Parathyroid adenoma (tissue), 2 donors: ENCODE results near the gene MAPK9.

Experiments used
- H2AFZ ChIP-seq: fragments of 300-600 bp; sonication (generic); one replicate; pipeline ENCODE4 v1.7.0; 2017; ENCODE audit warnings: antibody characterized with exemption, mild to moderate bottlenecking
- H3K27ac ChIP-seq: fragments of 300-600 bp; sonication (generic); one replicate; pipeline ENCODE4 v1.7.0; 2017
- H3K27me3 ChIP-seq: fragments of 300-600 bp; sonication (generic); one replicate; pipeline ENCODE4 v1.7.0; 2017; ENCODE audit warnings: low read length; ENCODE audit not compliant: control insufficient read depth, insufficient read depth
- H3K36me3 ChIP-seq: fragments of 300-600 bp; sonication (generic); one replicate; pipeline ENCODE4 v1.7.0; 2017; ENCODE audit warnings: low read length; ENCODE audit not compliant: control insufficient read depth, insufficient read depth
- H3K4me1 ChIP-seq: fragments of 300-600 bp; sonication (generic); one replicate; pipeline ENCODE4 v1.7.0; 2017; ENCODE audit warnings: control low read depth
- H3K4me2 ChIP-seq: fragments of 300-600 bp; sonication (generic); one replicate; pipeline ENCODE4 v1.7.0; 2017; ENCODE audit warnings: low read length
- H3K4me3 ChIP-seq: fragments of 300-600 bp; sonication (generic); one replicate; pipeline ENCODE4 v1.7.0; 2017; ENCODE audit warnings: low read depth, low read length
- H3K79me2 ChIP-seq: fragments of 300-600 bp; sonication (generic); one replicate; pipeline ENCODE4 v1.7.0; 2017; ENCODE audit warnings: control low read depth
- H3K9ac ChIP-seq: fragments of 300-600 bp; sonication (generic); one replicate; pipeline ENCODE4 v1.7.0; 2017; ENCODE audit warnings: mild to moderate bottlenecking
- H3K9me3 ChIP-seq: fragments of 300-600 bp; sonication (generic); one replicate; pipeline ENCODE4 v1.7.0; 2017; ENCODE audit warnings: low read length; ENCODE audit not compliant: control insufficient read depth
- CTCF ChIP-seq: fragments of 300-600 bp; sonication (generic); IDR thresholded peaks from one replicate; pipeline ENCODE4 v1.7.0; 2017; ENCODE audit warnings: antibody characterized with exemption, mild to moderate bottlenecking
- donor health status: primary hyperparathyroidism.

Gene MAPK9

GRCh38 chr5:180304431-180305375 lies 12.8 kb upstream of the MAPK9 start:
- no peak for TF ChIP-seq CTCF
- no peak overlapping the region for H3K27ac ChIP-seq
- no peak overlapping the region for H3K4me2 ChIP-seq
- no peaks in the 10 kb centered on the region for H3K4me1 ChIP-seq
- no peaks in the 10 kb centered on the region for H3K36me3 ChIP-seq
- H3K9ac ChIP-seq = no peak overlapping the region
- no peaks in the 10 kb centered on the region for H3K27me3 ChIP-seq
- H3K9me3 ChIP-seq = no peaks in the 10 kb centered on the region
- H2AFZ ChIP-seq = no peak overlapping the region
- H3K79me2 ChIP-seq = no peaks in the 10 kb centered on the region
- no peak overlapping the region for H3K4me3 ChIP-seq

- no peak overlapping the region for H3K4me2 ChIP-seq
- H3K27ac ChIP-seq = no peak overlapping the region
- no peaks in the 10 kb centered on the region for H3K27me3 ChIP-seq
- no peak for TF ChIP-seq CTCF
- H3K4me3 ChIP-seq = no peak overlapping the region
- H3K36me3 ChIP-seq = no peaks in the 10 kb centered on the region
- H3K9me3 ChIP-seq = no peaks in the 10 kb centered on the region
- H2AFZ ChIP-seq = no peak overlapping the region
- no peaks in the 10 kb centered on the region for H3K4me1 ChIP-seq
- H3K9ac ChIP-seq = no peak overlapping the region
- no peaks in the 10 kb centered on the region for H3K79me2 ChIP-seq
Observed at GRCh38 chr5:180304016-180304292, 12.1 kb upstream of the MAPK9 start.

- TF ChIP-seq CTCF = no peak
- no peak overlapping the region for H2AFZ ChIP-seq
- H3K4me1 ChIP-seq = no peaks in the 10 kb centered on the region
- H3K79me2 ChIP-seq = no peaks in the 10 kb centered on the region
- no peaks in the 10 kb centered on the region for H3K27me3 ChIP-seq
- H3K27ac ChIP-seq = no peak overlapping the region
- H3K4me3 ChIP-seq = no peak overlapping the region
- H3K9ac ChIP-seq = no peak overlapping the region
- H3K9me3 ChIP-seq = no peaks in the 10 kb centered on the region
- no peak overlapping the region for H3K4me2 ChIP-seq
- no peaks in the 10 kb centered on the region for H3K36me3 ChIP-seq
Observed at GRCh38 chr5:180303226-180304015, 11.5 kb upstream of the MAPK9 start.

- Histone ChIP-seq H3K4me2 (no peak overlapping the region), H3K4me3 (no peak overlapping the region), H3K9ac (no peak overlapping the region), H3K36me3 (no peaks in the 10 kb centered on the region), H3K27ac (no peak overlapping the region), H3K27me3 (no peaks in the 10 kb centered on the region), H3K4me1 (no peaks in the 10 kb centered on the region), H3K9me3 (no peaks in the 10 kb centered on the region), H2AFZ (no peak overlapping the region), H3K79me2 (no peaks in the 10 kb centered on the region)
- no peak for TF ChIP-seq CTCF
Observed at GRCh38 chr5:180302256-180302655, 10.4 kb upstream of the MAPK9 start.
